K562 (cell line): ENCODE results near the gene GTF2H4. TPM values are rescaled to one million over a fixed set of nuclear protein-coding genes. Genes with fewer than 3 reads are reported as not detected.

Source experiments
- ADNP ChIP-seq: fragments of 200-800 bp; sonication (Bioruptor generic); IDR thresholded peaks from 2 replicates; pipeline ENCODE4 v1.6.1; 2016; ENCODE audit warnings: missing genetic modification characterization, missing compliant biosample characterization
- CCNT2 ChIP-seq: IDR thresholded peaks from 2 replicates; pipeline ENCODE4 v1.6.1; 2011; ENCODE audit warnings: borderline replicate concordance, low read depth, mild to moderate bottlenecking, moderate library complexity, mixed read lengths, low read length; ENCODE audit not compliant: insufficient read length; ENCODE audit errors: extremely low read depth
- EGR1 ChIP-seq: fragments of 450-650 bp; conservative IDR thresholded peaks from 2 replicates; pipeline ENCODE4 v1.6.1; 2017; ENCODE audit warnings: mild to moderate bottlenecking
- ELF1 ChIP-seq: fragments of 200-800 bp; sonication (Bioruptor generic); IDR thresholded peaks from 2 replicates; pipeline ENCODE4 v1.6.1; 2016; ENCODE audit warnings: missing genetic modification characterization, missing compliant biosample characterization
- HMG20A ChIP-seq: fragments of 450-650 bp; formaldehyde crosslinking; conservative IDR thresholded peaks from 2 replicates; pipeline ENCODE4 v1.4.0; 2020; ENCODE audit warnings: mild to moderate bottlenecking, mixed read lengths
- HNRNPH1 ChIP-seq: fragments of 200-400 bp; formaldehyde crosslinking; optimal IDR thresholded peaks from 2 replicates; pipeline ENCODE3; 2017; ENCODE audit warnings: low read depth, mild to moderate bottlenecking, low read length, moderate library complexity
- KDM5B ChIP-seq: fragments of 200-600 bp; sonication (generic); IDR thresholded peaks from 2 replicates; pipeline ENCODE4 v1.6.1; 2012; ENCODE audit warnings: low read depth, mild to moderate bottlenecking, moderate library complexity, low read length, control low read depth, inconsistent platforms; ENCODE audit not compliant: insufficient replicate concordance
- MAZ ChIP-seq, 2 experiments: fragments of 450-650 bp in 1 of 2; sonication (generic) in 1 of 2; formaldehyde crosslinking; IDR thresholded peaks in 1 of 2; conservative IDR thresholded peaks in 1 of 2; 2 replicates each; pipeline versions ENCODE4 v1.4.0 to v1.5.0; 2020; ENCODE audit warnings: mild to moderate bottlenecking in 1 of 2, missing genetic modification reagents in 1 of 2
- NFRKB ChIP-seq: fragments of 450-650 bp; IDR thresholded peaks from 2 replicates; pipeline ENCODE4 v1.6.1; 2016; ENCODE audit warnings: low read depth
- POLR2G ChIP-seq: fragments of 200-400 bp; formaldehyde crosslinking; IDR thresholded peaks from 2 replicates; pipeline ENCODE4 v1.6.1; 2017; ENCODE audit warnings: low read depth, mild to moderate bottlenecking, antibody characterized with exemption, low read length, moderate library complexity
- RCOR1 ChIP-seq, 2 experiments: IDR thresholded peaks; 2 replicates each; pipeline ENCODE4 v1.6.1; 2012; ENCODE audit warnings: low read depth in 2 of 2, low read length in 2 of 2, borderline replicate concordance in 1 of 2, improper control_type of control experiment in 1 of 2
- TEAD4 ChIP-seq, 2 experiments: sonication (generic) in 1 of 2; formaldehyde crosslinking in 1 of 2; IDR thresholded peaks; 2 replicates each; pipeline versions ENCODE4 v1.6.1 to v1.8.0; 2012 to 2022; ENCODE audit warnings: borderline replicate concordance in 1 of 2, inconsistent platforms in 1 of 2, low read length in 1 of 2, mild to moderate bottlenecking in 1 of 2, missing genetic modification reagents in 1 of 2
- ZNF785 ChIP-seq: fragments of 250-450 bp; sonication (Bioruptor Pico); IDR thresholded peaks from 2 replicates; pipeline ENCODE4 v1.4.0; 2020; ENCODE audit warnings: mild to moderate bottlenecking
- polyA plus RNA-seq, 8 experiments: library from polyadenylated mRNA; depleted of rRNA in 4 of 8; stranded (reverse) in 5 of 8; unstranded in 3 of 8; fragments of >200 nt; fragmentation: Nextera tagmentation in 2 of 8; fragmentation: Illumina TruSeq in 1 of 8; extraction: Ambion mirVana in 2 of 8; extraction: Trizol in 1 of 8; gene quantifications; 2 replicates each; pipeline versions ENCODE4 v1.2.1 to v1.2.3, GENCODE V29; 2011 to 2014; ENCODE audit warnings: inconsistent platforms in 1 of 8, missing spikeins in 1 of 8
- total RNA-seq, 7 experiments: library from RNA; depleted of rRNA in 6 of 7; stranded (reverse); fragments of >200 nt in 6 of 7; fragmentation: Illumina TruSeq in 2 of 7; extraction: Trizol in 2 of 7; gene quantifications; 2 replicates each; pipeline versions ENCODE4 v1.2.1 to v1.2.3, GENCODE V29; 2011 to 2021; ENCODE audit warnings: low replicate concordance in 1 of 7
- TF ChIP-seq, protein P1 (sequence below): sonication (generic); formaldehyde crosslinking; IDR thresholded peaks from 2 replicates; pipeline ENCODE4 v1.8.0; 2023; ENCODE audit warnings: mild to moderate bottlenecking, missing genetic modification reagents
- TF ChIP-seq, protein P2 (sequence below), 2 experiments: IDR thresholded peaks; 2 replicates each; pipeline ENCODE4 v1.6.1; 2011; ENCODE audit warnings: borderline replicate concordance in 1 of 2, control low read depth in 1 of 2, low read depth in 1 of 2, low read length in 1 of 2, mild to moderate bottlenecking in 1 of 2, mixed read lengths in 1 of 2, moderate library complexity in 1 of 2; ENCODE audit not compliant: insufficient read depth in 1 of 2, insufficient read length in 1 of 2, poor library complexity in 1 of 2, severe bottlenecking in 1 of 2; ENCODE audit errors: extremely low read depth in 1 of 2
- TF ChIP-seq, protein P3 (sequence below), 2 experiments: fragments of 200-800 bp in 1 of 2; sonication (Bioruptor generic) in 1 of 2; sonication (generic) in 1 of 2; formaldehyde crosslinking in 1 of 2; IDR thresholded peaks in 1 of 2; conservative IDR thresholded peaks in 1 of 2; 2 replicates each; pipeline versions ENCODE4 v1.5.0 to v1.6.1; 2016 to 2020; ENCODE audit warnings: missing compliant biosample characterization in 1 of 2, missing genetic modification characterization in 1 of 2, missing genetic modification reagents in 1 of 2

The GTF2H4 gene
- total and polyA plus RNA-seq, 9 of the 15 experiments (the other 6 are each of a cell fraction or from before 2014, with no cell fraction given): 3.6 to 86.1 (median 39.6) TPM

DNA sequence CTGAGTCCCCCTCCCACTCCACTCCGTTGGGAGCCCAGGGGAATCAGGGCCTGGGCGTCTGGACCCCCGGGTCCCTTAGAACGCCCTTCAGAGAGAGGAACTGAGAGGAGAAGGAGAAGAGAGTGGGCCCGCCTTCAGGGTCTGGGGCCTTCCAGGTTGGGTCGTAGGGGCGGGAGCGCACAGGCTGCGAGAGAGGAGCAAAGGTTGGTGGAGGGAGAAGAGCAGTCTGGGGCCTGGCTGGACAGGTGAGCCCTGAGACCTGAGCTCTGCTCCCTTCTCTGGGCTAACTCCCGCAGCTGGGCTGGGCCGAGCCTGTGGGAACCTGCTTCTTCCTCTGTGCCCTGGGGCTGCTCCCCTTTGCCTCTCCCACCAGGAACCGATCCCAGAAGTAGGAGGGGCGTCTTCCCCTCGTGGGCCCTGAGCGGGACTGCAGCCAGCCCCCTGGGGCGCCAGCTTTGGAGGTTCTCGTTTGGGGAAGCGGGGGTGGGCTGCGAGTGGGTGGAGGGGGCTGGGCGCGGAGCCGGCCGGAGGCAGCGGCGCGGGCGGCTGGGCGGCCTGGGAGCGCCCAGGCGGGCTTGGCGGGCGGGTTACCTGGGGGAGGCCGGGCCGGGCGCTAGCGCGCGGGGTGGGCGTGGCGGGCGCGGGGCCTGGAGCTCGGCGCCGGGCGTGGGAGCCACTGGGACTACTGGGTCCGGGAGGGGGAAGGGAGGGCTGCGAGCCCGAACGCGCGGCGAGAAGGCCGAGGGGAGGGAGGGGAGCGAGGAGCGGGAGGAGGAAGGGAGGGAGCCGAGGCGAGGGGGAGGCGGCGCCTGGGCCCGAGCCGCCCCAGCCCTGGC is 24.1 kb upstream of the GTF2H4 start, which contains the start of gene DDR1 (continued):
- TF ChIP-seq, protein P1, sequence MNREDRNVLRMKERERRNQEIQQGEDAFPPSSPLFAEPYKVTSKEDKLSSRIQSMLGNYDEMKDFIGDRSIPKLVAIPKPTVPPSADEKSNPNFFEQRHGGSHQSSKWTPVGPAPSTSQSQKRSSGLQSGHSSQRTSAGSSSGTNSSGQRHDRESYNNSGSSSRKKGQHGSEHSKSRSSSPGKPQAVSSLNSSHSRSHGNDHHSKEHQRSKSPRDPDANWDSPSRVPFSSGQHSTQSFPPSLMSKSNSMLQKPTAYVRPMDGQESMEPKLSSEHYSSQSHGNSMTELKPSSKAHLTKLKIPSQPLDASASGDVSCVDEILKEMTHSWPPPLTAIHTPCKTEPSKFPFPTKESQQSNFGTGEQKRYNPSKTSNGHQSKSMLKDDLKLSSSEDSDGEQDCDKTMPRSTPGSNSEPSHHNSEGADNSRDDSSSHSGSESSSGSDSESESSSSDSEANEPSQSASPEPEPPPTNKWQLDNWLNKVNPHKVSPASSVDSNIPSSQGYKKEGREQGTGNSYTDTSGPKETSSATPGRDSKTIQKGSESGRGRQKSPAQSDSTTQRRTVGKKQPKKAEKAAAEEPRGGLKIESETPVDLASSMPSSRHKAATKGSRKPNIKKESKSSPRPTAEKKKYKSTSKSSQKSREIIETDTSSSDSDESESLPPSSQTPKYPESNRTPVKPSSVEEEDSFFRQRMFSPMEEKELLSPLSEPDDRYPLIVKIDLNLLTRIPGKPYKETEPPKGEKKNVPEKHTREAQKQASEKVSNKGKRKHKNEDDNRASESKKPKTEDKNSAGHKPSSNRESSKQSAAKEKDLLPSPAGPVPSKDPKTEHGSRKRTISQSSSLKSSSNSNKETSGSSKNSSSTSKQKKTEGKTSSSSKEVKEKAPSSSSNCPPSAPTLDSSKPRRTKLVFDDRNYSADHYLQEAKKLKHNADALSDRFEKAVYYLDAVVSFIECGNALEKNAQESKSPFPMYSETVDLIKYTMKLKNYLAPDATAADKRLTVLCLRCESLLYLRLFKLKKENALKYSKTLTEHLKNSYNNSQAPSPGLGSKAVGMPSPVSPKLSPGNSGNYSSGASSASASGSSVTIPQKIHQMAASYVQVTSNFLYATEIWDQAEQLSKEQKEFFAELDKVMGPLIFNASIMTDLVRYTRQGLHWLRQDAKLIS (CRISPR knock-in tag): 0 out of 2 replicates have a peak, but pooled peaks have one; percentile 2
- no peak for TF ChIP-seq HNRNPH1
- TF ChIP-seq ZNF785 (CRISPR knock-in tag): no peak
- 0 out of 4 replicates have a peak, but pooled peaks of 1 of the 2 experiments have one; percentile 5 for TF ChIP-seq RCOR1 (IDR thresholded peaks at IDR 0.05; ENCODE audit: borderline replicate concordance in 1 of 2, low read depth in 2 of 2, low read length in 2 of 2)
- TF ChIP-seq, protein P2, sequence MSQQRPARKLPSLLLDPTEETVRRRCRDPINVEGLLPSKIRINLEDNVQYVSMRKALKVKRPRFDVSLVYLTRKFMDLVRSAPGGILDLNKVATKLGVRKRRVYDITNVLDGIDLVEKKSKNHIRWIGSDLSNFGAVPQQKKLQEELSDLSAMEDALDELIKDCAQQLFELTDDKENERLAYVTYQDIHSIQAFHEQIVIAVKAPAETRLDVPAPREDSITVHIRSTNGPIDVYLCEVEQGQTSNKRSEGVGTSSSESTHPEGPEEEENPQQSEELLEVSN (IDR thresholded peaks at IDR 0.05; ENCODE audit: borderline replicate concordance in 1 of 2, extremely low read depth in 1 of 2, insufficient read depth in 1 of 2, insufficient read length in 1 of 2, low read depth in 1 of 2, low read length in 1 of 2, poor library complexity in 1 of 2, severe bottlenecking in 1 of 2): peak; percentile 33 to 61
- peak; percentile 63 for TF ChIP-seq POLR2G
- TF ChIP-seq HMG20A (CRISPR knock-in tag): no peak
- no peak for TF ChIP-seq ELF1 (tag)
- TF ChIP-seq, protein P3, sequence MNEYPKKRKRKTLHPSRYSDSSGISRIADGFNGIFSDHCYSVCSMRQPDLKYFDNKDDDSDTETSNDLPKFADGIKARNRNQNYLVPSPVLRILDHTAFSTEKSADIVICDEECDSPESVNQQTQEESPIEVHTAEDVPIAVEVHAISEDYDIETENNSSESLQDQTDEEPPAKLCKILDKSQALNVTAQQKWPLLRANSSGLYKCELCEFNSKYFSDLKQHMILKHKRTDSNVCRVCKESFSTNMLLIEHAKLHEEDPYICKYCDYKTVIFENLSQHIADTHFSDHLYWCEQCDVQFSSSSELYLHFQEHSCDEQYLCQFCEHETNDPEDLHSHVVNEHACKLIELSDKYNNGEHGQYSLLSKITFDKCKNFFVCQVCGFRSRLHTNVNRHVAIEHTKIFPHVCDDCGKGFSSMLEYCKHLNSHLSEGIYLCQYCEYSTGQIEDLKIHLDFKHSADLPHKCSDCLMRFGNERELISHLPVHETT (CRISPR knock-in tag; conservative IDR thresholded peaks at IDR 0.05 in 1 of 2, IDR thresholded peaks at IDR 0.05 in 1 of 2): peak in 1 of 2 experiments; percentile 39; a peak in 1 of 4 replicates
- TF ChIP-seq EGR1: peak; percentile 97
- TF ChIP-seq NFRKB: no peak
- TF ChIP-seq MAZ (CRISPR knock-in tag; conservative IDR thresholded peaks at IDR 0.05 in 1 of 2, IDR thresholded peaks at IDR 0.05 in 1 of 2): peak; percentile 79 to 92
- peak; percentile 50 for TF ChIP-seq CCNT2
- TF ChIP-seq TEAD4 (IDR thresholded peaks at IDR 0.05; ENCODE audit: low read length): peak; percentile 50; the same call in 1 of the 2 replicates
- no peak for TF ChIP-seq TEAD4 (CRISPR knock-in tag; IDR thresholded peaks at IDR 0.05; ENCODE audit: borderline replicate concordance)
- TF ChIP-seq KDM5B: peak; percentile 44
- TF ChIP-seq ADNP (tag): no peak
